Activated CD8-positive, alpha-beta memory T cell treated with anti-CD3 and anti-CD28 coated beads, Interleukin-2, amount 50 U/mL, for 24 hours (primary cell): ENCODE results near the gene TTC19.
A peak's percentile ranks its signal among the peaks of the same experiment; 100 is the strongest.

Experiments
- DNase-seq: peaks from one replicate; pipeline ENCODE4 v3.0.0-alpha.2; 2020; ENCODE audit errors: extremely low read depth

TTC19 gene, protein sequence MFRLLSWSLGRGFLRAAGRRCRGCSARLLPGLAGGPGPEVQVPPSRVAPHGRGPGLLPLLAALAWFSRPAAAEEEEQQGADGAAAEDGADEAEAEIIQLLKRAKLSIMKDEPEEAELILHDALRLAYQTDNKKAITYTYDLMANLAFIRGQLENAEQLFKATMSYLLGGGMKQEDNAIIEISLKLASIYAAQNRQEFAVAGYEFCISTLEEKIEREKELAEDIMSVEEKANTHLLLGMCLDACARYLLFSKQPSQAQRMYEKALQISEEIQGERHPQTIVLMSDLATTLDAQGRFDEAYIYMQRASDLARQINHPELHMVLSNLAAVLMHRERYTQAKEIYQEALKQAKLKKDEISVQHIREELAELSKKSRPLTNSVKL

DNA sequence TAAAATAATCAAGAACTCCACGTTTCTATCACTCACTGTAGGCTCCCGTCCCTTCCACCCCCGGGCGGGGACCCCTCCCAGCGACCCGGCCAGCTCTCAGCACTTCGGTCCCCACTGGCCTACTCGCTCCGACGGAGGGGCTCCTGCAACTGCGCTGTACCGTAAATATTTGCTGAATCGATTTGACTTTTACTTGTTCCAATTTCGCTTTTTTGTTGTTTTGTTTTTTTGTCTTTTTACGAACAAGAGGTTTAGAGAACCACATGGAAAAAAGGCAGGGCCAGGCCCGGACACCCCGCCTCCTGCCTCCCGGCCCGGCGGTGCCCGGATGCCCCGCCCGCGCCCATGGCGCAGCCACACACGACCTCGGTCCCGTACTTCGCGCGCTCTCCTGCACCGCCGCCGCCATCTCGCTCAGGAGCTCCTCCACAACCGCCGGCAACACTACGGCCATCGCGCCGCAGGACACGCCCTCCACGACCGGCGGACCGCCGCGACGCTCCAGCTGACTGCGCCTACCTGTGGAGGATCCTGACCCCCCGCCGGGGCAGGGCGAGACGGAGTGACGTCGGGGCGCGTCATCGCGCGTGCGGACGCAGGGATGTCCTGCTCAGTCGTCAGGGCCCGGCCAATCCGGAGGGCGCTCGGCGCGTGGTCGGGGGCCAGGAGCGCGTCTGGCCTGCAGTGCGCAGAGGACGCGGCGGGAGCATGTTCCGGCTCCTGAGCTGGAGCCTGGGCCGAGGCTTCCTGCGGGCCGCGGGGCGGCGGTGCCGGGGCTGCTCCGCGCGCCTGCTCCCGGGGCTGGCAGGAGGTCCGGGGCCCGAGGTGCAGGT lies at the start of gene TTC19, which contains the start of gene ZSWIM7:
Gene TTC19 (plus strand): TSS at position 684 of the 833 bp plus-strand sequence. CDS start 25 bp downstream, at position 709.
Gene ZSWIM7 (minus strand): TSS at position 564 of the 833 bp plus-strand sequence. CDS start 110 bp downstream, at position 454.
- peak; percentile 83 for DNase-seq

DNA sequence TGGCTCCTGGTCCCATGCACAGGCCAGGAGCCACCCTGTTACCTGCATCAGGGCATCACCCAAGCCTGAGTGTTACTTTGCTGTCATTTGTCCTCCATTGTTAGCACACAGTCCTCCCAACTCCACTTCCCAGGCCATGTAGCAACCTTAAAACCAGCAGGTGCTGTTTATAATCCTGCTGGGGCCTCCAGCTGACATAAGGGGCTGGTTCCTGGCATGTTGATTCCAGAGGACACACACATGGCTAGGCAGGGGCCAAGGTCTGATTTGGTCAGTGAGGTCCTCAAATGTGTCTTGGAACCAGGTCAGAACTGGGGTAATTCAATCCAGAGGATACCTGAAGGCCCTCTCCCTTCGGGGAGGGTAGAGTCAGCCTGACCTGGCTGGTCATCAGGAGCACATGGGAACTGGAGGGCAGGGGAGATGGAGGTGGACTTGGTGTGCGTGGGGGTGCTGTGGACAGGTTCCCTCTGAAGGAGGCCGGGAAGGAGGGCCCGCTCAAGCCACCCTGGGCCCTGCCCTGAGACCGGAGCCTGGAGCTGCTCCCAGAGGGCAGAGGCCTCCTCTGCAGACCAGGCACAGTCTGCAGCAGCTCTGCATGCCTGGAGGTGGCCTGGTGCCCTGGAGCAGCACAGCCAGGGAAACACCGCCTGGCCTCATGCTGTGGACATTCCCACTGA lies 48.1 kb upstream of the TTC19 start:
- DNase-seq, result no peak

DNA sequence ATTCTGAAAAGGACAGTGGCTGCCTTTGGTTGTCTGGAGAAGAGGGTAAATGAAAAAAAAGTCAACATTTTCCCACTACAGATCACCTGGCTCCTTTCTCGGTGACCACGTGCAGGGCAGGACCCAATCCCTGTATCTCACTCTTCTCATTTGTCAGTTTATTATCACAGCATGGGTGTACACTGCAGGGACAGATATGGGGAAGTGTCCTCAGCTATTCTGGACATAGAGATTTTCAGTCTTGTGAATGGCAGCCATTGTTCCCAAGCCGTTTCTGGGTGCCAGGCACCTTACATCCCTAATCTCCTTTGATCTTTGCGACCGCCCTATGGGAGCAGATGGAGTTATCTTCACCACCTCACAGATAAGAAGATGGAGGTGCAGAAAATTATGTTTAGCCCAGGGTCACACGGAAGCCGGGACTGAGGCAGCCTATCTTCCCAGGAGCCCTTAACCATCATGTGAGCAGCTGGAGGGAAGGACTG lies 47.5 kb upstream of the TTC19 start:
- DNase-seq, result no peak

DNA sequence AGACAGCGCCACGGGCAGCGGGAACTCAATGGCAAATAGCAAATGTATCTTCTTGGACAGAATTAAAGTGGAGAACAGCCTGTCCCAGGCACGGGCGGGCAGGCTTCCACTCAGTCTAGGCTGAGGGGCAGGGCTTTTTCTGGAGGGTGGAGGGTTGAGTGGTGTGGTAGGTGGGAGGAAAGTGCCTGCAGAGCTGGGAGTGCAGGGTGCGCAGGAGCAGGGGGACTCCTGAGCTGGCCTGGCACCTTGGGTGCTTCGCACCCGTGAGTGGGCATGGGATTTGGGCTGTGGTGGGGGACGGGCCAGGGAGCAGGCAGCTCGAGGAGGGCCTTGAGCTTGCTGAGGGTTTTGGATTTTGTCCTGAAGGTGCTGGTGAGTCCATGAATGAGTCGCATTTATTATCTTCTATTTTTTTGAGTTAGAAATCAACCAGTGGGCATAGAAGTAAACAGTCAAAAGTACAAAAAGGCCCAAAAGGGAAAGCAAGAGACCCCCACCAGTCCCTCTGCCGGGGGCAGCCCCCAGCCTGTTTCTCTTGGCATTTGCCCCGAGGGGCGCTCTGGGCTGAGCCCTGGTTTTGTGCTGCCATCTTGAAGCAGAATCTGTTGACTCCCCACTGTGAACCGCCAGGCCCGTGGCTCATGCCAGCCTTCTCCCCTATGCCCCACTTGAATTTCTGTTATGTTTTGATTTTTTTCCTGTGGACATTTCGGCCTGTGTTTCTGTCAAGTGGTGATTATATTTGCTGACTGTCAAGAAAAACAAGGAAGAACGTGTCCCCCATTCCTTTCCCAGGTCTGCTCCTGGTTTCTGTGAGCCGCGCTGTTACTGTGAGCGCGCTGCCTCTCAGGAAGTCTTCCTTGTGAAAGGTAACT lies 46.5 kb upstream of the TTC19 start:
- DNase-seq, result no peak

DNA sequence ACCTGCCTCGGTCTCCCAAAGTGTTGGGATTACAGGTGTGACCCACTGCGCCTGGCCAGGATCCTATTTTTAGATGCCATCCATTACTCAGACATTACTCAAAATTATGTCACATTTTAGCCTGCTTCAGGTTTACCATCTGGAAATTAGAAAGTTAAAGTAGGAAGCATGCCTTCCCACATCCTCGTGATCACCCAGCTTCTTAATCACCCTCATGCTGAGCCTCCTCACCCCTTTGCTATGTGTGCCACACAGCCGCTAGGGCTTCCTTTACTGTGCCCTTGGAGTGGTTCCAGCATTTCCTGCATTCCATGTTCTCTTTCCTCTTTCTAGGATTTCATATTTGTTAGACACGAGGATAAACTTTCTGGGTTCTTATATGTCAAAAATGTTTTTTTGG lies 45.4 kb upstream of the TTC19 start:
- no peak for DNase-seq

DNA sequence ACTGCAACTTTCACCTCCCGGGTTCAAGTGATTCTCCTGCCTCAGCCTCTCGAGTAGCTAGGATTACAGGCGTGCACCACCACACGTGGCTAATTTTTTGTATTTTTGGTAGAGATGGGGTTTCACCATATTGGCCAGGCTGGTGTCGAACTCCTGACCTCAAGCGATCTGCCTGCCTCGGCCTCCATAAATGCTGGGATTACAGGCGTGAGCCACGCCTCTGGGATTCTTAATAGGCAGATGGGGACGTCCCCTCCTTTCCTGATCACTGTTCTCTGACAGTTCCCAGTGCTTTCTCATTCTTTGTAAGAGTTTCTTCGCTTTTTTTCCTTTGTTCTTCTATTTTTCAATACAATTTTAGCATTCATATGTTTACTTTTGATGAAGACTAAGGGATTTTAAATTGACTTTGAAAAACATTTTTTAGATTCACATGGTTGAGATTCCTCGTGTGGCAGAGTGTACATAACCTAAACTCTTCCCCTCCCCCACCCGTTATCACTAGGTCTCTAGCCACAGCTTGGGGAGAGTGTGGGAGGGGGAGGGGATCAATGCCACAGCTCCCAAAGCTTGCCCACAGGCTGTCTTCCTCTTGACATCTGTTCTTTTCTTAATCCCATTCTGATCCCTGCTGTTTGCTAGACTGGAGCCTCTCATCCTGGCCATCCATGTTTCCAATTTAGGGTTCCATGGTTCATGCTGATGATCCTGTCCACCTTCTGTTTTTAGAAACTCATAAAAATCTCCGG lies 43.7 kb upstream of the TTC19 start:
- DNase-seq, result no peak

DNA sequence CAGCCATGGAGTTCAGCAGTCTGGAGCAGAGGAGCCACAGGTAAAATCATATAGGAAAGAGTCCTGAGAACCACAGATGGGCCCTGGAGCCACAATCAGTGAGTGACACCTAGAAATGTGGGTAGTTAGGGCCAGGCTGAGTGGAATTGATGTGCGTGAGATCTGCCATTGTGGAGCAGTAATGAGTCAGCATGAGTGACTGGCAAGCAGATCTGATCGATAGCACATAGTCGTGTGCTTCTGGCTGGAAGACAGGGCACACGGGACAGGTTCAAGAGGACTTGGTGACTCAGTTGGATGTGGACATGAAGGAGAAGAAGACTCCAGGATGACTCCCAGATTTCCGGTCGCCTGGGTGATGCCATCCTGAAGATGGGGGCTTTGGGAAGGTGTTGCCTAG lies 42.4 kb upstream of the TTC19 start:
- DNase-seq, result no peak

DNA sequence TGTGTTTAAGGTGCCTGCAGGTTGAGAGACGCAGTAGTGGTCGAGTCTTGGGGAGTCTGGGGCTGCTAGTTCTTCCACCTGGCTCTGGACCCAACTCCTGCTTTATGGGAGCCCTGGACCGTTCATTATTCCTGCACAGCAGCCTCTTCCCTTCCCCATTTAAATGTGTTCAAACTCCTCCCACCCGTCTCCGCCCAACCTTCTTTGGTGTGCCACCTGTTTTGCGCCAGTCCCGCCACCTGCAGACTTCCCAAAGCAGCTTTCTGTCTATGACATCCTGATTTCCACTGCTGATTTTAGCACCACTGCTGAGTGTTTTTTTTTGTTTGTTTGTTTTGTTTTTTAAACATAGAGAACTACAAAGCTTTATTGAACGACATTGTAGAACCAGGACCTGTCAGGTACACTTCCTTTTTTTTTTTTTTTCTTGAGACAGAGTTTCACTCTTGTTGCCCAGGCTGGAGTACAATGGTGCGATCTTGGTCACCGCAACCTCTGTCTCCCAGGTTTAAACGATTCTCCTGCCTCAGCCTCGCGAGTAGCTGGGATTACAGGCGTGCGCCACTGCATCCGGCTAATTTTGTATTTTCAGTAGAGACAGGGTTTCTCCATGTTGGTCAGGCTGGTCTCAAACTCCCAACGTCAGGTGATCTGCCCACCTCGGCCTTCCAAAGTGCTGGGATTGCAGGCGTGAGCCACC lies 41.9 kb upstream of the TTC19 start:
- DNase-seq, result no peak

DNA sequence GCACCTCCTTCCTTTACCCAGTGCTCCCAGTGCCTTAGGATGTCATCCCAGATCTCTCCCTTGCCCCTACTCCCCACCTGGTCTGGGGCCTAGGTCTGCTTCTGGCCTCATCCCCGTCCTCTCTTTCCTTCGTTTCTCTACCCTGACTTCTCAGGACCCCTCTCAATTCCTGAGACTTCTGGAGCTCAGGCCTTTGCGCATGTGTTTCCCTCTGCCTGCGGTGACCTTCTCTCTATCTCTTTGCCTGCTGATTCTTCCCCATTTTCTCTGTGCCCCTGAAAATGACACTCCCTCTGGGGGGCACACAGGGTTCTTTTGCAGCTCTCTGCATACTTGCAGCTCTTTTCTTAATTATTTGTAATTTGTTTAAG lies 41.2 kb upstream of the TTC19 start:
- DNase-seq, result no peak

DNA sequence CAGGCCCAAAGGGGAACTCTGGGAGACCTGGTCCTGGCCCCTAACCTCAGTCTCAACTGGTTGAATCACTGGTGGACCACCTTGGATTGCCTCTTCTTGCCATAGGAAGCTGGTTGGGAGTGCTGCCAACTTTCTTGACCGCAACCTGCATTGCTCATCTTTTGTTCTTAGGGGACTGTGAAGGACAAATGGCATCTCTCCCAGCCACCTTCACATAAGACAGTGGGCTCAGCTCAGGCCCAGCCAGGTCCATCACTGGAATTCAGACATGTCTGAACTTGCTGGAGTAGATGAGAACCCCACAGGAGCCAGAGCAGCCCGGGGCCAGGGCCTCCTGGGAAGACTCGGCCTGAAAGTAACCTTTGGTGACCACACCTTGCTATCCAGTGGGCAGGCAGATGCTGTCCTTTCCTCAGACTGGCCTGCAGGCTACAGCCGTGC lies 35.9 kb upstream of the TTC19 start:
- no peak for DNase-seq

DNA sequence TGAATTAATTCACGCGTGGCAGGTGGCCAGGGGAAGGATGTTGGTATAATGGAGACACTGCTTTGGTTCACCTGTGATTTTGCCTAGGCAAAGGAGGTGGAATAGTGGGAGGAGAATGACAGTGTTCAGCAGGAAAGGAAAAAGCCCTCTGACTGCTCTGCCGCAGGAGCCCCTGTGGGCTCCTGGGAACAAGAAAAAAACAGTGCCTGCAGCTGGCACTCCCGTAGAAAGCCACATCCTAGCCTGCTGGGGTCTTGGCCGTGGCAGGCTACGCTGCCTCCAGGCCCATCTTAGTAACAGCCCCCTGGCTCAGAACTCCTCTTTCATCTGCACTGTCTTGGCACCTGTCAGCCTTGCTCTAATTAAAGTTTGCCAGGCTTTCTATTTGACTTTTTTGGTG lies 34.1 kb upstream of the TTC19 start:
- DNase-seq, result no peak

DNA sequence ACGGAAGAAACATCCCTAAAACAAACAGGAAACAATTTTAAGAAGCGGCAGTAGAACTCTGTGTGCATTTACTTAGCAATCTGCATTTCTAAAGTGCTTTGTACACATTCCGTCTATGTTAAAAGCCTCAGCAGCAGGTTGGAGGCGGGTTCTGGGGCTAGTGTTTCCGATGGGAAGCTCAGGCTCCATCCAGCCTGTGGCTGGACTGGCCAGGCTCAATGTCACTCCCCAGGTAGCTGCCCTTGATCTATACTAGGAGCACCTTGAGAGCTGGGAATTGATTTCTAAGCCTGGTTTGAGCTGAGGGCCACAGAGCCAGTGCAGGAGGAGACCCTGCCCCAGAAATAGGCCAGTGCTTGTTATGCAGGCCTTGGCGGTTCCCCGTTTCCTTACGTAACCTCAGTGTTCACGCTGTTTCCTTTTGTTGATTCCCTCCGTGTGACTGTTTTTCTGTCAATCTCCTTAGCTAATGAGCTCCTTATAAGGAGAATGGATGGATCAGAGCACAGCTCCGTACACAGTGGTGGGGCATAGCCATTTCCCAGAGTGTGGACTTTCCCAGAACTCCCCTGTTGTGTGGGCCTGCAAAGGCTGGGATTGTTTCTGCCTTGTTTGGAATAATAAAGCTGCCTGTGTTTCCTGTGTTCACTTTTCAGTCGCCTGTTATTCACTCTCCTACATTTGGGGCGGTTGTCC lies 33.3 kb upstream of the TTC19 start:
- no peak for DNase-seq

DNA sequence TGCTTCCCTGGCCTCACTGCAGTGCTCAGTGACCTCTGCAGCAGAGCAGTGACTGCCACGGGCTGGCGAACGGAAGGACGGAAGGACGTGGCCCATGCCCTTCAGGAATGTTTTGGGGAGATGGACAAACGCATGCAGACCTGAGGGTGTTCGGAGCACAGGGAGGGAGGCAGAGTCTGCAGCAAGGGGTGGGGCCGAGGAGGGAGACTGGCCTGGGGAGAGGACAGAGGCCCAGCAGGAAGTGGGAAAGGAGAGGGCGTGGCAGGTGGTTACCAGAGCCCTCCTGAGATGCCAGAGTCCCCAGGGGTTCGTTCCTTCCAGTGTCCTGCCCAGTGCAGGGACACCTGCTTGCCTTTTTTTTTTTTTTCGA lies 32.8 kb upstream of the TTC19 start:
- DNase-seq, result no peak

DNA sequence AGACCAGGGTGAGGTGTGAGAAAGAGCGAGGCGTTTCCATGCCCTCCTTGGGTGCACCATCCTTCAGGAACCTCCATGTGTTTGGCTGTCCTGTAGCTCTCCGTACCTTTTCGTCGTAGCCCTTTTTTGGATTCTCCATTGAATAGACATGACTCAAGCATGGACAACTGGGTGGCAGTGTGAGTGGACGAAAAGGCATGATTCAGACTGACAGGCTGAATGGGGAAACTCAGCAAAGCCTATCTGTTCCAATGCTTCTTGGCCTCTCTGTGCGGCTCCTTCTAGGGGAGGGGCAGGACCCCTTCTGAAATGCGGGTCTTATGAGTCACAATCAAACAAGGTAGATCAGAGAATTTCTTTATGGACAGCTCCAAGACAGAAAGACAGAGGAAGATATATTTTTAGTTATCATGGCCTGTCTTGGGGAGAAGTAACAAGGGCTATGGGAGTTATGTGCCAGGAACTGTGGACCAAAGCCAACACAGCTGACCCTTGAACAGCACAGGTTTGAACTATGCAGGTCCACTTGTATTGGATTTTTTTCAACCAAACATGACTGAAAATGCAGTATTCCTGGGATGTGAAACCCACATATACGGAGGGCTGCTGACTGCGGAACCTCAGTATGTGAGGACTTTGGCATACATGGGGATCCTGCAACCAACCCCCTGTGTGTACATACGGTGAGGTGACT lies 31.8 kb upstream of the TTC19 start:
- DNase-seq, result no peak

DNA sequence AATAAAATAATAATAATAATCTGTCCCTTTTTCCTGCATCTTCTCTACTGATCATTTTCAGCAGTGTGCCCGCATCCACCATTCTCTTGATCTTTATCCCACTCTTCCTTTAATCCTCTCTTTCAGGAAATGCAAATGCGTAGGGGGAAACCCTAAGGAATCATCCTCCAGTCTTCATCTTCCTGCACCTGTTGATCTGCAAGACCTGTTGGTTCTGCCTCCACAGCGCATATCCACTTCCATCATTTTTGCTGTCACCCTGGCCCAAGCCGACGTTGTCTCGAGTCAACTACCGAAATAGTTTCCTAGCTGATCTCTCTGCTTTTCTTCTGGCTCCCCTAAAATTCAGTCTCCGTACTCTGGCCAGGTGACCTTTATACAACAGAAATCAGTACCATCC lies 30.2 kb upstream of the TTC19 start:
- no peak for DNase-seq

DNA sequence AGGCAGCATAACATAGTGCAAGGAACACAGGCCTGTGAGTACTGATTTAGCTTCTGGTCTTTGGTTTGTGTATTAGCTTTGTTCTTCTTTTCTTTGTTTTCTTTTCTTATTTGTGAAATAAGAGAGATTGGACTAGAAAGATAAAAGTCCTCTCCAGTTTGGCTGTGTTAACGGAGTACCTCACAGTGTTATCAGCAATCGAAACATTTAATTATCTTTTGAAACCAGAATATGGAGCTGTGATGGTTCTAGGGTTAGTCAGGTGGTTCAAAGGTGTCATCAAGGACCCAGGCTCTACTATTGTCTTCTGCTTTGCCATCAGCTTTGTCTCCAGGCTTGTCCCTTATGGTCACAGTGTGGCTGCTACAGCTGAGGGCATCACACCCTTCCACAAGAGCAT lies 29.1 kb upstream of the TTC19 start:
- DNase-seq, result no peak

DNA sequence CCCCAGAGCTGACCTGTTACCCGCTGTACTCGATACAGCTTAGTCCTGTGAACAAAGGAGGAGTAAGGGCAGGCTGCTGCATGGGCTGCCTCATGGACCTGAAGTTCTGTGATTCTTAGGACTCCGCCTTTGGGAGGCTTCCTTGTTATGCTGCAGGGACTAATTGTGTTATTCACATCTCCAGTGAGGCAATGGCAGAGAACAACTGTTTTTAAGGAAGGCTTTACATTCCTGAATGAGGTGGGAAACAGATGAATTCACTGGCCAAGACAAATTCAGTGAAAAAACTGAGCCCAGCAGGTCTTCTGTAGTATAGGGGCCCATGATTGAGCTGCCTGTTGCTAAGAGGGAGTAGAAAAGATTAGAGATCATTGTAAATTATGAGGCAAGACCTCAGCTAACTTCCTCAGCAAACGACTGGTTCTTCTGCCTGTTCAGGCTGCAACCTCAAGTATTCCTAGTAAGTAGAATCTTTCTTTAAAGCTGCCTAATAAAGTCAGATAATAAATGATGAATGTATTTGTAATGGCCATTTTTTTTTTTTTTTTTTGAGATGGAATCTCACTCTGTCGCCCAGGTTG lies 28.4 kb upstream of the TTC19 start:
- no peak for DNase-seq

DNA sequence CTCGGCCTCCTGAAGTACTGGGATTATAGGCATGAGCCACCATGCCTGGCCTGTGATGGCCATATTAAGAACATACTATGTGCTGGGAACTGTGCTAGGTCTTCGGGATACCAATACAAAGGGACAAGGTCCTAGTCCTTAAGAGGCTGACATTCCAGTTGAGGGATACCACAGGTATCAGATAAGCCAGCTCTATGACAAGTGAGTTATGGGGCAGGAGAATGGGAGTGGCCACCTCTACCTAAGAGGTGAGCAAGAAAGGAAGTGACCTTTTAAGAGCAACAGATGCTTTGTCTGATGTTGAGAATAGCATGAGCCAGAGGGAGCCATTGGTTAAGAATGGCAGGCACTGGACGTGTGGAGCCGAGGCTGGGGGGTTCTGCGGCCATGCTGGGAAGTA lies 27.7 kb upstream of the TTC19 start:
- DNase-seq, result no peak
